CD4-positive, alpha-beta T cell (primary cell): ENCODE data around the gene EML6. TPM values are rescaled to one million over a fixed set of nuclear protein-coding genes. Genes with fewer than 3 reads are reported as not detected.

Experiments used
- ATAC-seq: fragments of 200-7000 bp; cut with Tn5 transposase; one replicate; pipeline ENCODE4 v1.10.0; 2022; ENCODE audit warnings: mild to moderate bottlenecking; ENCODE audit not compliant: poor library complexity
- CTCF ChIA-PET: fragments of 350-600 bp; sonication (Branson Sonifier 250); formaldehyde crosslinking; loops from one replicate; lab custom pipeline; 2021; ENCODE audit warnings: antibody characterized with exemption, inconsistent platforms; lab: Charles Lee
- POLR2A ChIA-PET: fragments of 350-600 bp; sonication (Branson Sonifier 250); formaldehyde crosslinking; loops from one replicate; lab custom pipeline; 2021; ENCODE audit warnings: antibody characterized with exemption, inconsistent platforms; lab: Charles Lee
- DNase-seq, 14 experiments: peaks; one replicate each; pipeline ENCODE4 v3.0.0-alpha.2; 2013 to 2020; ENCODE audit warnings: mixed read lengths in 2 of 14
- H3K27ac ChIP-seq, 2 donors: one replicate each; pipeline versions ENCODE4 v1.5.1 to v1.7.0; 2013; ENCODE audit warnings: low read length in 2 of 2, low read depth in 1 of 2, mild to moderate bottlenecking in 1 of 2
- H3K27me3 ChIP-seq, 2 experiments: 1 replicate in 1 of 2; 2 replicates in 1 of 2; pipeline versions ENCODE4 v1.6.1 to v1.7.0; 2013; ENCODE audit warnings: low read length in 2 of 2, control low read depth in 1 of 2, mild to moderate bottlenecking in 1 of 2, moderate library complexity in 1 of 2; ENCODE audit not compliant: insufficient read depth in 2 of 2, control insufficient read depth in 1 of 2
- H3K36me3 ChIP-seq: one replicate; pipeline ENCODE4 v1.6.1; 2013; ENCODE audit warnings: low read length, control low read depth; ENCODE audit not compliant: insufficient read depth
- H3K4me1 ChIP-seq: one replicate; pipeline ENCODE4 v1.6.1; 2013; ENCODE audit warnings: low read length, control low read depth; ENCODE audit not compliant: insufficient read depth
- H3K4me3 ChIP-seq: one replicate; pipeline ENCODE4 v1.5.1; 2013; ENCODE audit warnings: mild to moderate bottlenecking, low read length, moderate library complexity
- H3K9me3 ChIP-seq, 2 experiments: 1 replicate in 1 of 2; 2 replicates in 1 of 2; pipeline versions ENCODE4 v1.6.1 to v1.7.0; 2013; ENCODE audit warnings: low read length in 2 of 2, mild to moderate bottlenecking in 2 of 2, control low read depth in 1 of 2, moderate library complexity in 1 of 2; ENCODE audit not compliant: control insufficient read depth in 1 of 2, insufficient read depth in 1 of 2
- H3K27ac Mint-ChIP-seq: one replicate; pipeline ENCODE4 v1.8.0; 2020; ENCODE audit warnings: mixed read lengths
- H3K27me3 Mint-ChIP-seq: one replicate; pipeline ENCODE4 v1.8.0; 2021; ENCODE audit warnings: mixed read lengths
- H3K36me3 Mint-ChIP-seq: one replicate; pipeline ENCODE4 v1.8.0; 2021; ENCODE audit warnings: low read depth, mixed read lengths
- H3K4me1 Mint-ChIP-seq: one replicate; pipeline ENCODE4 v1.8.0; 2021; ENCODE audit warnings: low read depth, mixed read lengths
- H3K4me3 Mint-ChIP-seq: one replicate; pipeline ENCODE4 v1.8.0; 2020; ENCODE audit warnings: mild to moderate bottlenecking, mixed read lengths
- H3K9me3 Mint-ChIP-seq: one replicate; pipeline ENCODE4 v1.8.0; 2020; ENCODE audit warnings: mixed read lengths
- CTCF ChIP-seq: fragments of 200-600 bp; IDR thresholded peaks from one replicate; pipeline ENCODE4 v1.8.0; 2022; ENCODE audit warnings: antibody characterized with exemption, mild to moderate bottlenecking
- intact Hi-C, 2 experiments: fragments of 100-400 bp; cut with DNase I in 1 of 2; cut with micrococcal nuclease in 1 of 2; formaldehyde crosslinking; loops; one replicate each; pipeline versions ENCODE4 v1.15.1 to v1.9.0; 2023 to 2025; cut with DNase I, micrococcal nuclease
- total RNA-seq, 174 experiments: library from RNA in 2 of 174; stranded (reverse) in 2 of 174; gene quantifications; one replicate each; pipeline ENCODE4 v1.2.3 and lab custom pipeline; 2021 to 2026

The EML6 gene
- total RNA-seq, 2 experiments from 2014 or later: 0.22 to 0.34 TPM

- intact Hi-C loops: no loop called here
- POLR2A ChIA-PET: no interaction called here
- ATAC-seq (no peak), DNase-seq (no peak)
- Histone ChIP-seq H3K4me1 (no peaks in the 10 kb centered on the region), H3K4me3 (no peak overlapping the region), H3K36me3 (no peaks in the 10 kb centered on the region), H3K9me3 (peaks cover 5 to 16% of the 10 kb centered on the region in 2 experiments), H3K27me3 (no peaks in the 10 kb centered on the region), H3K27ac (no peak overlapping the region)
- H3K9me3 Mint-ChIP-seq: peaks cover 5% of the 10 kb centered on the region
- H3K4me3 Mint-ChIP-seq: no peak overlapping the region
- peaks cover 6% of the 10 kb centered on the region for H3K4me1 Mint-ChIP-seq
- CTCF ChIA-PET: no interaction called here
- no peak overlapping the region for H3K27ac Mint-ChIP-seq
- no peak for TF ChIP-seq CTCF
- H3K27me3 Mint-ChIP-seq: no peaks in the 10 kb centered on the region
- no peaks in the 10 kb centered on the region for H3K36me3 Mint-ChIP-seq
These were observed 49.1 kb downstream of the EML6 start for GRCh38 chr2:54772531-54772930.

GRCh38 chr2:54773233-54773632 is 49.8 kb downstream of the EML6 start:
- Mint-ChIP-seq H3K27me3 (no peaks in the 10 kb centered on the region), H3K36me3 (no peaks in the 10 kb centered on the region), H3K9me3 (peaks cover 5% of the 10 kb centered on the region), H3K27ac (no peak overlapping the region), H3K4me1 (peaks cover under 1% of the 10 kb centered on the region), H3K4me3 (no peak overlapping the region)
- intact Hi-C loops: no loop called here
- no peaks in the 10 kb centered on the region for H3K36me3 ChIP-seq
- H3K4me1 ChIP-seq: no peaks in the 10 kb centered on the region
- no peak overlapping the region for H3K4me3 ChIP-seq
- DNase-seq (no peak), ATAC-seq (no peak)
- CTCF ChIA-PET: interaction anchor here (0.6 kb wide), 1 partner anchor 1223 kb away, joined by 3 read pairs; no protein-coding TSS in a partner anchor
- TF ChIP-seq CTCF: no peak
- POLR2A ChIA-PET: no interaction called here
- H3K9me3 ChIP-seq: peaks cover 5 to 16% of the 10 kb centered on the region in 2 experiments
- no peaks in the 10 kb centered on the region for H3K27me3 ChIP-seq
- no peak overlapping the region for H3K27ac ChIP-seq

- CTCF ChIA-PET: no interaction called here
These were observed 50.4 kb downstream of the EML6 start for GRCh38 chr2:54773838-54774237.

More at GRCh38 chr2:54773838-54774237, 50.4 kb downstream of the EML6 start:
- Mint-ChIP-seq H3K36me3 (no peaks in the 10 kb centered on the region), H3K9me3 (peaks cover 5% of the 10 kb centered on the region), H3K27me3 (no peaks in the 10 kb centered on the region), H3K4me3 (no peak overlapping the region), H3K4me1 (no peaks in the 10 kb centered on the region), H3K27ac (no peak overlapping the region)
- TF ChIP-seq CTCF: no peak
- Histone ChIP-seq H3K36me3 (no peaks in the 10 kb centered on the region), H3K27me3 (no peaks in the 10 kb centered on the region), H3K4me3 (no peak overlapping the region), H3K9me3 (peaks cover 5 to 16% of the 10 kb centered on the region in 2 experiments), H3K27ac (no peak overlapping the region), H3K4me1 (no peaks in the 10 kb centered on the region)
- ATAC-seq (no peak), DNase-seq (no peak)
- intact Hi-C loops: no loop called here
- POLR2A ChIA-PET: no interaction called here
